Breast epithelium (tissue), 3 donors: ENCODE data around the gene PRSS57.

ENCODE experiments used
- CTCF ChIP-seq, 3 donors: fragments of 450-650 bp; IDR thresholded peaks; one replicate each; pipeline ENCODE4 v1.5.1; 2016 to 2017; ENCODE audit warnings: antibody characterized with exemption in 3 of 3, mild to moderate bottlenecking in 3 of 3, moderate library complexity in 3 of 3
- POLR2AphosphoS5 ChIP-seq, 3 donors: sonication (generic); formaldehyde crosslinking; IDR thresholded peaks; one replicate each; pipeline ENCODE4 v1.6.1; 2017; ENCODE audit warnings: antibody characterized with exemption in 3 of 3

GRCh38 chr19:645912-646778 lies 49.1 kb downstream of the PRSS57 start:
- TF ChIP-seq CTCF (IDR thresholded peaks at IDR 0.05) (no peak), POLR2AphosphoS5 (IDR thresholded peaks at IDR 0.05) (no peak)
